Naive B cell (primary cell): ENCODE data around the gene ALG1L2. TPM values are rescaled to one million over a fixed set of nuclear protein-coding genes. Genes with fewer than 3 reads are reported as not detected.
"Not testable (repeated sequence)": the region's sequence is repeated elsewhere in the genome, so short reads cannot be mapped to it uniquely, and the experiment has no call there.

Experiments used
- ATAC-seq, 2 donors: fragments of 150-1000 bp; cut with Tn5 transposase; 2 replicates each; pipeline ENCODE4 v1.10.0; 2021; ENCODE audit warnings: low read depth in 2 of 2, mild to moderate bottlenecking in 2 of 2, moderate library complexity in 2 of 2
- DNase-seq: peaks from one replicate; pipeline ENCODE4 v3.0.0; 2022
- H3K27ac Mint-ChIP-seq, 6 donors: one replicate each; pipeline ENCODE4 v1.8.0; 2020 to 2022; ENCODE audit warnings: mild to moderate bottlenecking in 6 of 6, mixed read lengths in 6 of 6, moderate library complexity in 5 of 6, inconsistent platforms in 2 of 6
- H3K27me3 Mint-ChIP-seq, 3 donors: one replicate each; pipeline ENCODE4 v1.8.0; 2021 to 2022; ENCODE audit warnings: mixed read lengths in 3 of 3, mild to moderate bottlenecking in 1 of 3
- H3K36me3 Mint-ChIP-seq, 2 donors: one replicate each; pipeline ENCODE4 v1.8.0; 2020 to 2022; ENCODE audit warnings: mixed read lengths in 2 of 2, inconsistent platforms in 1 of 2, mild to moderate bottlenecking in 1 of 2
- H3K4me1 Mint-ChIP-seq, 3 donors: one replicate each; pipeline ENCODE4 v1.8.0; 2020 to 2022; ENCODE audit warnings: mixed read lengths in 3 of 3, inconsistent platforms in 1 of 3, mild to moderate bottlenecking in 1 of 3, moderate library complexity in 1 of 3
- H3K4me3 Mint-ChIP-seq, 8 donors: one replicate each; pipeline ENCODE4 v1.8.0; 2020 to 2022; ENCODE audit warnings: mild to moderate bottlenecking in 8 of 8, mixed read lengths in 8 of 8, moderate library complexity in 8 of 8, inconsistent platforms in 2 of 8
- H3K9me3 Mint-ChIP-seq, 7 donors: one replicate each; pipeline ENCODE4 v1.8.0; 2020 to 2022; ENCODE audit warnings: mixed read lengths in 7 of 7, mild to moderate bottlenecking in 5 of 7, inconsistent platforms in 2 of 7, moderate library complexity in 1 of 7
- polyA plus RNA-seq, 6 donors: library from polyadenylated mRNA; unstranded; fragments of 300-500 nt; fragmentation: Illumina TruSeq; gene quantifications; one replicate each; pipeline ENCODE4 v1.2.3, GENCODE V29; 2021; ENCODE audit warnings: low read depth in 6 of 6

The ALG1L2 gene
- polyA plus RNA-seq, 6 donors from 2014 or later: 0.33 to 1.3 (median 0.50) TPM; not detected in 2

GRCh38 chr3:130098639-130099385, 17.2 kb downstream of the ALG1L2 start:
- H3K9me3 Mint-ChIP-seq, H3K27me3 Mint-ChIP-seq, DNase-seq, H3K36me3 Mint-ChIP-seq, H3K4me3 Mint-ChIP-seq, ATAC-seq: not testable (repeated sequence)
- peak overlapping the region in 1 of 6 donors; percentile 86 for H3K27ac Mint-ChIP-seq
- peaks cover 3 to 31% (median 28%) of the 10 kb centered on the region in 3 donors for H3K4me1 Mint-ChIP-seq

- not testable (repeated sequence) for H3K27ac Mint-ChIP-seq, DNase-seq, H3K4me3 Mint-ChIP-seq, H3K36me3 Mint-ChIP-seq, H3K27me3 Mint-ChIP-seq, ATAC-seq, H3K9me3 Mint-ChIP-seq
- peaks cover 9 to 15% (median 10%) of the 10 kb centered on the region in 3 donors for H3K4me1 Mint-ChIP-seq
Measured at GRCh38 chr3:130102545-130102944, 20.9 kb downstream of the ALG1L2 start.

GRCh38 chr3:130104191-130104590, 22.6 kb downstream of the ALG1L2 start:
- ATAC-seq, H3K4me1 Mint-ChIP-seq, H3K9me3 Mint-ChIP-seq, H3K36me3 Mint-ChIP-seq, H3K27ac Mint-ChIP-seq, H3K27me3 Mint-ChIP-seq, DNase-seq, H3K4me3 Mint-ChIP-seq: not testable (repeated sequence)

GRCh38 chr3:130107333-130107995, 25.8 kb downstream of the ALG1L2 start:
- not testable (repeated sequence) for ATAC-seq, H3K27me3 Mint-ChIP-seq, H3K9me3 Mint-ChIP-seq, H3K27ac Mint-ChIP-seq, DNase-seq, H3K36me3 Mint-ChIP-seq
- H3K4me3 Mint-ChIP-seq: peak overlapping the region in 2 of 8 donors; percentile 47 to 50
- H3K4me1 Mint-ChIP-seq: peaks cover 13 to 20% (median 17%) of the 10 kb centered on the region in 3 donors

GRCh38 chr3:130108836-130109585, 27.4 kb downstream of the ALG1L2 start:
- Mint-ChIP-seq H3K27ac (peak overlapping the region in 1 of 6 donors; percentile 57), H3K4me1 (peaks cover 21 to 28% (median 25%) of the 10 kb centered on the region in 3 donors), H3K4me3 (peak overlapping the region in 2 of 8 donors; percentile 22 to 70)
- not testable (repeated sequence) for H3K9me3 Mint-ChIP-seq, H3K27me3 Mint-ChIP-seq, H3K36me3 Mint-ChIP-seq, ATAC-seq, DNase-seq

GRCh38 chr3:130110386-130111169, 28.9 kb downstream of the ALG1L2 start:
- H3K27ac Mint-ChIP-seq: peak overlapping the region; percentile 76 to 100 (median 100)
- DNase-seq: peak; percentile 24
- not testable (repeated sequence) for H3K27me3 Mint-ChIP-seq, ATAC-seq, H3K9me3 Mint-ChIP-seq, H3K36me3 Mint-ChIP-seq
- H3K4me1 Mint-ChIP-seq: peaks cover 21 to 32% (median 25%) of the 10 kb centered on the region in 3 donors
- peak overlapping the region; percentile 90 to 100 (median 98) for H3K4me3 Mint-ChIP-seq

- H3K27ac Mint-ChIP-seq: peak overlapping the region; percentile 96 to 100 (median 100)
- peak overlapping the region; percentile 90 to 100 (median 98) for H3K4me3 Mint-ChIP-seq
- no peaks in the 10 kb centered on the region for H3K36me3 Mint-ChIP-seq
- H3K4me1 Mint-ChIP-seq: peaks cover 19 to 27% (median 21%) of the 10 kb centered on the region in 3 donors
- ATAC-seq (peak; percentile 99 to 100), DNase-seq (peak; percentile 99)
- H3K27me3 Mint-ChIP-seq: no peaks in the 10 kb centered on the region
- H3K9me3 Mint-ChIP-seq: no peaks in the 10 kb centered on the region
Measured at GRCh38 chr3:130111185-130111864, 29.7 kb downstream of the ALG1L2 start.

- peak; percentile 100 for DNase-seq
- peak; percentile 35 to 50 for ATAC-seq
- Mint-ChIP-seq H3K4me3 (peak overlapping the region; percentile 90 to 100 (median 98)), H3K4me1 (peaks cover 19 to 27% (median 21%) of the 10 kb centered on the region in 3 donors), H3K27ac (peak overlapping the region; percentile 96 to 100 (median 100))
- not testable (repeated sequence) for H3K36me3 Mint-ChIP-seq, H3K9me3 Mint-ChIP-seq, H3K27me3 Mint-ChIP-seq
Measured at GRCh38 chr3:130111865-130112747, 30.5 kb downstream of the ALG1L2 start.

GRCh38 chr3:130112748-130113073, 31.1 kb downstream of the ALG1L2 start:
- not testable (repeated sequence) for ATAC-seq, H3K36me3 Mint-ChIP-seq, H3K9me3 Mint-ChIP-seq, DNase-seq, H3K27me3 Mint-ChIP-seq
- Mint-ChIP-seq H3K27ac (peak overlapping the region in 5 of 6 donors; percentile 18 to 100 (median 100)), H3K4me1 (peaks cover 19 to 27% (median 21%) of the 10 kb centered on the region in 3 donors), H3K4me3 (peak overlapping the region; percentile 90 to 100 (median 98))

GRCh38 chr3:130115400-130115799, 33.8 kb downstream of the ALG1L2 start:
- not testable (repeated sequence) for H3K36me3 Mint-ChIP-seq, H3K27ac Mint-ChIP-seq, H3K4me3 Mint-ChIP-seq, ATAC-seq, DNase-seq, H3K27me3 Mint-ChIP-seq, H3K9me3 Mint-ChIP-seq
- peaks cover 16 to 22% (median 20%) of the 10 kb centered on the region in 3 donors for H3K4me1 Mint-ChIP-seq

GRCh38 chr3:130117933-130118332, 36.3 kb downstream of the ALG1L2 start:
- H3K4me1 Mint-ChIP-seq: peaks cover under 1 to 10% (median 3%) of the 10 kb centered on the region in 3 donors
- no peak overlapping the region for H3K4me3 Mint-ChIP-seq
- ATAC-seq: no peak
- peaks cover 0 to 2% (median 0%) of the 10 kb centered on the region in 7 donors for H3K9me3 Mint-ChIP-seq
- no peaks in the 10 kb centered on the region for H3K36me3 Mint-ChIP-seq
- DNase-seq: no peak
- H3K27ac Mint-ChIP-seq: no peak overlapping the region
- no peaks in the 10 kb centered on the region for H3K27me3 Mint-ChIP-seq

GRCh38 chr3:130119824-130120223, 38.2 kb downstream of the ALG1L2 start:
- not testable (repeated sequence) for H3K27ac Mint-ChIP-seq, H3K9me3 Mint-ChIP-seq

More at GRCh38 chr3:130119824-130120223, 38.2 kb downstream of the ALG1L2 start:
- ATAC-seq, DNase-seq, H3K27me3 Mint-ChIP-seq, H3K4me1 Mint-ChIP-seq, H3K36me3 Mint-ChIP-seq, H3K4me3 Mint-ChIP-seq: not testable (repeated sequence)
